Activated naive CD8-positive, alpha-beta T cell treated with anti-CD3 and anti-CD28 coated beads, Interleukin-2, amount 50 U/mL, for 16 hours (primary cell): Measurements from ENCODE around the gene RPL36A.

Experiments used
- DNase-seq: peaks from one replicate; pipeline ENCODE4 v3.0.0-alpha.2; 2020; ENCODE audit warnings: low read depth, low spot score

Gene RPL36A

GRCh38 chrX:101393530-101394305 lies 2.9 kb downstream of the RPL36A start:
- no peak for DNase-seq

- DNase-seq, result no peak
Measured at GRCh38 chrX:101394372-101394771, 3.6 kb downstream of the RPL36A start.

GRCh38 chrX:101395789-101396188 lies 5.0 kb downstream of the RPL36A start:
- DNase-seq, result no peak

GRCh38 chrX:101397779-101398178 lies 7.0 kb downstream of the RPL36A start:
- DNase-seq, result no peak

- DNase-seq, result no peak
Measured at GRCh38 chrX:101398694-101399093, 7.9 kb downstream of the RPL36A start.

- DNase-seq, result no peak
Measured at GRCh38 chrX:101399825-101400224, 9.0 kb downstream of the RPL36A start.

GRCh38 chrX:101407167-101407747 lies 16.4 kb downstream of the RPL36A start:
- no peak for DNase-seq

GRCh38 chrX:101407748-101408531 lies 17.1 kb downstream of the RPL36A start, which contains the start of the genes GLA and HNRNPH2:
Gene GLA (minus strand): TSS chrX:101407925. CDS start chrX:101407903, 22 bp downstream.
Gene HNRNPH2 (plus strand): TSS chrX:101408222. CDS start chrX:101411989, 3,767 bp downstream.
- DNase-seq, result peak; percentile 59

GRCh38 chrX:101408532-101408841 lies 17.7 kb downstream of the RPL36A start:
- no peak for DNase-seq

- no peak for DNase-seq
Measured at GRCh38 chrX:101409043-101409442, 18.2 kb downstream of the RPL36A start.

GRCh38 chrX:101410461-101410860 lies 19.6 kb downstream of the RPL36A start:
- no peak for DNase-seq

- no peak for DNase-seq
Measured at GRCh38 chrX:101411984-101412383, 21.2 kb downstream of the RPL36A start.

- DNase-seq, result no peak
Measured at GRCh38 chrX:101415180-101416145, 24.7 kb downstream of the RPL36A start.

- no peak for DNase-seq
Measured at GRCh38 chrX:101416691-101417090, 25.9 kb downstream of the RPL36A start.

GRCh38 chrX:101417190-101417589 lies 26.4 kb downstream of the RPL36A start:
- DNase-seq, result no peak

- DNase-seq, result no peak
Measured at GRCh38 chrX:101417981-101418841, 27.4 kb downstream of the RPL36A start.

GRCh38 chrX:101419489-101419888 lies 28.7 kb downstream of the RPL36A start:
- no peak for DNase-seq

- DNase-seq, result no peak
Measured at GRCh38 chrX:101427954-101428353, 37.1 kb downstream of the RPL36A start.

GRCh38 chrX:101429934-101430333 lies 39.1 kb downstream of the RPL36A start:
- no peak for DNase-seq

GRCh38 chrX:101430457-101431078 lies 39.8 kb downstream of the RPL36A start:
- DNase-seq, result no peak
